SK-N-SH (cell line): ENCODE measurements around the gene MPZL1. TPM values are rescaled to one million over a fixed set of nuclear protein-coding genes. Genes with fewer than 3 reads are reported as not detected.

Experiments
- CTCF ChIA-PET: fragments of 300-600, 350-600 bp; formaldehyde crosslinking; extraction: SDS; loops from one replicate; lab custom pipeline; 2021; lab: Yijun Ruan, JAX
- POLR2A ChIA-PET: fragments of 350-600 bp; sonication (Branson Sonifier 250); formaldehyde crosslinking; extraction: SDS; loops from one replicate; lab custom pipeline; 2020; ENCODE audit warnings: antibody characterized with exemption, inconsistent platforms; lab: Yijun Ruan, JAX
- DNase-seq: peaks from one replicate; pipeline ENCODE4 v3.0.0; 2012
- H2AFZ ChIP-seq: fragments of 200-600 bp; sonication (generic); 2 replicates; pipeline ENCODE4 v1.8.1; 2016; ENCODE audit warnings: antibody characterized with exemption, mild to moderate bottlenecking, low read depth
- H3F3A ChIP-seq: fragments of 200-600 bp; sonication (generic); replicated peaks from 2 replicates; pipeline ENCODE3; 2016; ENCODE audit warnings: antibody characterized with exemption, mild to moderate bottlenecking; ENCODE audit not compliant: insufficient read depth
- H3K27ac ChIP-seq, 2 experiments: fragments of 200-500 bp in 1 of 2; fragments of 200-600 bp in 1 of 2; sonication (Bioruptor generic) in 1 of 2; sonication (generic), shearing (Covaris generic) in 1 of 2; 2 replicates each; pipeline versions ENCODE4 v1.5.1 to v1.6.1; 2014 to 2016; ENCODE audit warnings: low read depth in 2 of 2, inconsistent platforms in 1 of 2, low read length in 1 of 2, mild to moderate bottlenecking in 1 of 2, mixed read lengths in 1 of 2
- H3K27me3 ChIP-seq: fragments of 200-600 bp; sonication (generic), shearing (Covaris generic); 2 replicates; pipeline ENCODE4 v1.6.1; 2016; ENCODE audit warnings: mixed run types; ENCODE audit not compliant: insufficient read depth
- H3K36me3 ChIP-seq, 2 experiments: fragments of 200-500 bp in 1 of 2; fragments of 200-600 bp in 1 of 2; sonication (Bioruptor generic) in 1 of 2; sonication (generic) in 1 of 2; replicated peaks in 1 of 2; 2 replicates each; pipeline versions ENCODE3 to v1.5.1; 2014 to 2016; ENCODE audit warnings: low read length in 1 of 2, mild to moderate bottlenecking in 1 of 2; ENCODE audit not compliant: insufficient read depth in 2 of 2, control insufficient read depth in 1 of 2
- H3K4me1 ChIP-seq, 2 experiments: fragments of 200-500 bp in 1 of 2; fragments of 200-600 bp in 1 of 2; sonication (Bioruptor generic) in 1 of 2; sonication (generic), shearing (Covaris generic) in 1 of 2; 2 replicates each; pipeline versions ENCODE4 v1.5.1 to v1.6.1; 2014 to 2016; ENCODE audit warnings: low read depth in 1 of 2, low read length in 1 of 2, mixed run types in 1 of 2; ENCODE audit not compliant: insufficient read depth in 2 of 2, control insufficient read depth in 1 of 2
- H3K4me2 ChIP-seq: fragments of 200-600 bp; sonication (generic), shearing (Covaris generic); 2 replicates; pipeline ENCODE4 v1.6.1; 2017; ENCODE audit warnings: mixed run types
- H3K4me3 ChIP-seq, 2 experiments: fragments of 200-500 bp in 1 of 2; fragments of 200-600 bp in 1 of 2; sonication (Bioruptor generic) in 1 of 2; sonication (generic), shearing (Covaris generic) in 1 of 2; 2 replicates each; pipeline versions ENCODE4 v1.5.1 to v1.8.1; 2014 to 2016; ENCODE audit warnings: low read depth in 2 of 2, inconsistent platforms in 1 of 2, low read length in 1 of 2, mild to moderate bottlenecking in 1 of 2, mixed read lengths in 1 of 2, moderate library complexity in 1 of 2
- H3K79me2 ChIP-seq: fragments of 200-600 bp; sonication (generic); 2 replicates; pipeline ENCODE4 v1.8.1; 2017; ENCODE audit warnings: mild to moderate bottlenecking; ENCODE audit not compliant: insufficient read depth
- H3K9ac ChIP-seq: fragments of 200-600 bp; sonication (generic); 2 replicates; pipeline ENCODE4 v1.6.1; 2017; ENCODE audit warnings: mixed run types
- H3K9me2 ChIP-seq: fragments of 200-600 bp; sonication (generic); 2 replicates; pipeline ENCODE4 v1.6.1; 2017; ENCODE audit warnings: mixed run types
- H3K9me3 ChIP-seq: fragments of 200-600 bp; sonication (generic); 2 replicates; pipeline ENCODE4 v1.6.1; 2017; ENCODE audit warnings: mixed run types, mild to moderate bottlenecking, moderate library complexity
- H4K20me1 ChIP-seq: fragments of 200-600 bp; sonication (generic); 2 replicates; pipeline ENCODE4 v1.6.1; 2017; ENCODE audit warnings: mild to moderate bottlenecking, mixed run types; ENCODE audit not compliant: insufficient read depth
- CHD2 ChIP-seq: fragments of 150-350 bp; IDR thresholded peaks from 2 replicates; pipeline ENCODE4 v1.6.1; 2018; ENCODE audit warnings: low read length; ENCODE audit not compliant: partially characterized antibody
- CTCF ChIP-seq: fragments of 200-600 bp; sonication (generic); IDR thresholded peaks from 2 replicates; pipeline ENCODE4 v1.6.1; 2017; ENCODE audit warnings: antibody characterized with exemption, mild to moderate bottlenecking, moderate library complexity
- ELF1 ChIP-seq: IDR thresholded peaks from 2 replicates; pipeline ENCODE4 v1.4.0; 2012
- FOSL2 ChIP-seq: IDR thresholded peaks from 2 replicates; pipeline ENCODE4 v1.4.0; 2012; ENCODE audit warnings: low read depth, mild to moderate bottlenecking, moderate library complexity, borderline replicate concordance
- FOXJ3 ChIP-seq: sonication (generic); formaldehyde crosslinking; IDR thresholded peaks from 2 replicates; pipeline ENCODE4 v1.5.1; 2020; ENCODE audit warnings: mild to moderate bottlenecking, missing genetic modification reagents
- GABPA ChIP-seq: IDR thresholded peaks from 2 replicates; pipeline ENCODE4 v1.4.0; 2012; ENCODE audit warnings: low read depth, mild to moderate bottlenecking
- GATA2 ChIP-seq: sonication (generic); formaldehyde crosslinking; IDR thresholded peaks from 2 replicates; pipeline ENCODE4 v1.5.0; 2020; ENCODE audit warnings: mild to moderate bottlenecking, missing genetic modification reagents
- IRF3 ChIP-seq: fragments of 150-350 bp; IDR thresholded peaks from 2 replicates; pipeline ENCODE4 v1.6.1; 2016; ENCODE audit warnings: mild to moderate bottlenecking, low read depth, low read length
- JUND ChIP-seq: IDR thresholded peaks from 2 replicates; pipeline ENCODE4 v1.4.0; 2012
- MAX ChIP-seq: IDR thresholded peaks from 2 replicates; pipeline ENCODE4 v1.4.0; 2012; ENCODE audit warnings: low read depth
- POLR2AphosphoS5 ChIP-seq: IDR thresholded peaks from 2 replicates; pipeline ENCODE4 v1.6.1; 2012; ENCODE audit warnings: low read depth, low read length
- RAD21 ChIP-seq: IDR thresholded peaks from 2 replicates; pipeline ENCODE4 v1.6.1; 2012; ENCODE audit warnings: mild to moderate bottlenecking, low read length
- RFX5 ChIP-seq: IDR thresholded peaks from 2 replicates; pipeline ENCODE4 v1.6.1; 2012; ENCODE audit warnings: mild to moderate bottlenecking, improper control_type of control experiment, low read length
- RXRA ChIP-seq: IDR thresholded peaks from 2 replicates; pipeline ENCODE4 v1.4.0; 2012; ENCODE audit warnings: low read depth, mild to moderate bottlenecking, borderline replicate concordance
- SIN3A ChIP-seq: IDR thresholded peaks from 2 replicates; pipeline ENCODE4 v1.6.1; 2012; ENCODE audit warnings: low read depth, mild to moderate bottlenecking, low read length, moderate library complexity, borderline replicate concordance
- SMC3 ChIP-seq: IDR thresholded peaks from 2 replicates; pipeline ENCODE4 v1.6.1; 2012; ENCODE audit warnings: low read depth, low read length, improper control_type of control experiment
- TEAD4 ChIP-seq: IDR thresholded peaks from 2 replicates; pipeline ENCODE4 v1.4.0; 2012; ENCODE audit warnings: mild to moderate bottlenecking, borderline replicate concordance; ENCODE audit not compliant: insufficient read depth
- USF1 ChIP-seq: IDR thresholded peaks from 2 replicates; pipeline ENCODE4 v1.4.0; 2012; ENCODE audit warnings: low read depth, borderline replicate concordance
- USF2 ChIP-seq: fragments of 150-350 bp; IDR thresholded peaks from 2 replicates; pipeline ENCODE4 v1.6.1; 2017; ENCODE audit warnings: antibody characterized with exemption, low read length, low read depth, borderline replicate concordance
- YY1 ChIP-seq: IDR thresholded peaks from 2 replicates; pipeline ENCODE4 v1.4.0; 2012; ENCODE audit warnings: low read depth, mild to moderate bottlenecking
- WGBS: methylation state at CpG from one replicate; pipeline ENCODE4 v1.1.6; 2017; ENCODE audit warnings: low lambda C conversion rate; 5-methylcytosine and 5-hydroxymethylcytosine counted together
- polyA plus RNA-seq, 3 experiments: library from polyadenylated mRNA; depleted of rRNA; stranded (reverse); fragments of >200 nt; gene quantifications; 2 replicates each; pipeline ENCODE4 v1.2.3, GENCODE V29; 2012

The MPZL1 gene
- polyA plus RNA-seq, 1 of the 3 experiments (the other 2 are of a cell fraction): 27.3 TPM

- no peak overlapping the region for H3K4me2 ChIP-seq
- H3K27me3 ChIP-seq: no peaks in the 10 kb centered on the region
- DNase-seq: no peak
- no peaks in the 10 kb centered on the region for H3K36me3 ChIP-seq
- no peak overlapping the region for H3K4me3 ChIP-seq
- POLR2A ChIA-PET: no interaction called here
- H3K4me1 ChIP-seq: peaks cover 13 to 15% of the 10 kb centered on the region in 2 experiments; a peak in 3 of 4 replicates
- H3K9me2 ChIP-seq: no peaks in the 10 kb centered on the region
- 84% methylated on average over 5 of the region's 5 CpGs for WGBS
- no peak for TF ChIP-seq RAD21
- no peak for TF ChIP-seq SIN3A
- TF ChIP-seq JUND: no peak
- no peak for TF ChIP-seq FOXJ3 (CRISPR knock-in tag)
- no peak for TF ChIP-seq RFX5
- TF ChIP-seq SMC3: no peak
- no peak for TF ChIP-seq USF1
- TF ChIP-seq CHD2: no peak
- CTCF ChIA-PET: no interaction called here
- H2AFZ ChIP-seq: no peak overlapping the region
- no peak overlapping the region for H3K9ac ChIP-seq
- no peak overlapping the region for H3K27ac ChIP-seq
- H3K79me2 ChIP-seq: peaks cover 99% of the 10 kb centered on the region
- peaks cover 36% of the 10 kb centered on the region for H4K20me1 ChIP-seq
- H3K9me3 ChIP-seq: no peaks in the 10 kb centered on the region
- H3F3A ChIP-seq: peaks cover 8% of the 10 kb centered on the region
These were observed 24.4 kb downstream of the MPZL1 start for GRCh38 chr1:167746013-167746672.

GRCh38 chr1:167746988-167747655 is 25.3 kb downstream of the MPZL1 start:
- Histone ChIP-seq H3K4me2 (no peak overlapping the region), H2AFZ (no peak overlapping the region), H3K4me3 (no peak overlapping the region), H3K27ac (no peak overlapping the region), H3K79me2 (peaks cover 100% of the 10 kb centered on the region), H3K9me3 (no peaks in the 10 kb centered on the region), H3K36me3 (no peaks in the 10 kb centered on the region), H3K9ac (no peak overlapping the region), H3K27me3 (no peaks in the 10 kb centered on the region), H3F3A (peaks cover 6% of the 10 kb centered on the region), H4K20me1 (peaks cover 36% of the 10 kb centered on the region), H3K4me1 (peaks cover 15 to 19% of the 10 kb centered on the region in 2 experiments; a peak in 3 of 4 replicates), H3K9me2 (no peaks in the 10 kb centered on the region)
- ChIA-PET POLR2A (no interaction called here), CTCF (no interaction called here)
- 96% methylated on average over 7 of the region's 7 CpGs for WGBS
- no peak for DNase-seq
- TF ChIP-seq FOXJ3 (CRISPR knock-in tag): no peak
- TF ChIP-seq YY1: no peak
- TF ChIP-seq POLR2AphosphoS5: no peak
- TF ChIP-seq USF1: no peak
- no peak for TF ChIP-seq IRF3
- TF ChIP-seq FOSL2: no peak
- TF ChIP-seq GABPA: no peak
- no peak for TF ChIP-seq USF2
- no peak for TF ChIP-seq TEAD4
- TF ChIP-seq MAX: no peak
- TF ChIP-seq GATA2 (CRISPR knock-in tag): no peak
- no peak for TF ChIP-seq CTCF
- no peak for TF ChIP-seq RXRA
- no peak for TF ChIP-seq ELF1
